OCI-LY7 (cell line): ENCODE data around the gene IL17D. TPM values are rescaled to one million over a fixed set of nuclear protein-coding genes. Genes with fewer than 3 reads are reported as not detected.

Experiments
- BruUV-seq: library from RNA; stranded (reverse); fragments of 400-500 nt; replicated peaks from 2 replicates; lab custom pipeline; 2021; lab: Mats Ljungman, UMichigan
- CTCF ChIA-PET: fragments of 300-600 bp; sonication (Branson Sonifier 250); formaldehyde crosslinking; loops from one replicate; lab custom pipeline; 2022; ENCODE audit warnings: antibody characterized with exemption; ENCODE audit not compliant: unreplicated experiment; lab: Charles Lee
- POLR2A ChIA-PET: fragments of 300-600 bp; sonication (Branson Sonifier 250); formaldehyde crosslinking; loops from one replicate; lab custom pipeline; 2022; ENCODE audit warnings: antibody characterized with exemption; lab: Charles Lee
- DNase-seq: peaks from one replicate; pipeline ENCODE4 v3.0.0-alpha.2; 2015; ENCODE audit warnings: low spot score
- H2AFZ ChIP-seq: fragments of 200-600 bp; sonication (generic), shearing (Covaris generic); 2 replicates; pipeline ENCODE4 v1.6.1; 2014; ENCODE audit warnings: mild to moderate bottlenecking, antibody characterized with exemption, low read length, moderate library complexity
- H3K27ac ChIP-seq: fragments of 200-600 bp; sonication (generic); 2 replicates; pipeline ENCODE4 v1.5.1; 2014; ENCODE audit warnings: mixed run types, low read depth, mild to moderate bottlenecking, moderate library complexity, low read length, inconsistent platforms; ENCODE audit not compliant: poor library complexity, severe bottlenecking
- H3K36me3 ChIP-seq: fragments of 200-600 bp; sonication (generic); 2 replicates; pipeline ENCODE4 v1.6.1; 2014; ENCODE audit warnings: mild to moderate bottlenecking, antibody characterized with exemption, low read length, moderate library complexity, mixed read lengths; ENCODE audit not compliant: insufficient read depth
- H3K4me1 ChIP-seq: fragments of 200-600 bp; sonication (generic); 2 replicates; pipeline ENCODE4 v1.5.1; 2014; ENCODE audit warnings: mild to moderate bottlenecking, low read length; ENCODE audit not compliant: insufficient read depth, poor library complexity, severe bottlenecking
- H3K4me2 ChIP-seq: fragments of 200-600 bp; sonication (generic); 2 replicates; pipeline ENCODE4 v1.6.1; 2014; ENCODE audit warnings: mild to moderate bottlenecking, low read length
- H3K4me3 ChIP-seq: fragments of 200-600 bp; sonication (generic); 2 replicates; pipeline ENCODE4 v1.5.1; 2014; ENCODE audit warnings: mild to moderate bottlenecking, low read depth, low read length; ENCODE audit not compliant: poor library complexity, severe bottlenecking
- H3K79me2 ChIP-seq: fragments of 200-600 bp; sonication (generic); 2 replicates; pipeline ENCODE4 v1.6.1; 2016; ENCODE audit warnings: low read depth, mild to moderate bottlenecking, low read length, moderate library complexity, mixed read lengths; ENCODE audit not compliant: insufficient read depth
- H3K9me2 ChIP-seq: fragments of 200-600 bp; sonication (generic); 2 replicates; pipeline ENCODE4 v1.6.1; 2016; ENCODE audit warnings: mild to moderate bottlenecking, low read length, mixed read lengths; ENCODE audit not compliant: insufficient read depth
- H3K9me3 ChIP-seq: fragments of 200-600 bp; sonication (generic); 2 replicates; pipeline ENCODE4 v1.6.1; 2014; ENCODE audit warnings: mild to moderate bottlenecking, mixed run types, low read length, mixed read lengths
- H4K20me1 ChIP-seq: fragments of 200-600 bp; sonication (generic); 2 replicates; pipeline ENCODE4 v1.6.1; 2014; ENCODE audit warnings: mild to moderate bottlenecking, antibody characterized with exemption, low read length, moderate library complexity, mixed read lengths; ENCODE audit not compliant: insufficient read depth
- EZH2phosphoT487 ChIP-seq: fragments of 200-600 bp; sonication (generic); IDR thresholded peaks from 2 replicates; pipeline ENCODE4 v1.6.1; 2018; ENCODE audit warnings: low read depth, borderline replicate concordance, mild to moderate bottlenecking, mixed run types, antibody characterized with exemption, low read length, moderate library complexity, mixed read lengths
- intact Hi-C: fragments of 100-400 bp; cut with micrococcal nuclease; formaldehyde crosslinking; loops from one replicate; pipeline ENCODE4 v1.10.0; 2022; ENCODE audit not compliant: unreplicated experiment
- total RNA-seq, 2 experiments: library from RNA; depleted of rRNA in 1 of 2; stranded (reverse); fragments of >200 nt in 1 of 2; shearing (Covaris generic) in 1 of 2; gene quantifications; 2 replicates each; pipeline ENCODE4 v1.2.3, GENCODE V29; 2014 to 2022
- TF ChIP-seq, protein P1 (sequence below): fragments of 200-600 bp; sonication (generic); conservative IDR thresholded peaks from 2 replicates; pipeline ENCODE4 v1.5.1; 2014; ENCODE audit warnings: mild to moderate bottlenecking, antibody characterized with exemption, low read length, moderate library complexity, mixed read lengths

Gene IL17D
- total RNA-seq, 2 experiments from 2014 or later: 0.51 to 1.1 TPM

DNA sequence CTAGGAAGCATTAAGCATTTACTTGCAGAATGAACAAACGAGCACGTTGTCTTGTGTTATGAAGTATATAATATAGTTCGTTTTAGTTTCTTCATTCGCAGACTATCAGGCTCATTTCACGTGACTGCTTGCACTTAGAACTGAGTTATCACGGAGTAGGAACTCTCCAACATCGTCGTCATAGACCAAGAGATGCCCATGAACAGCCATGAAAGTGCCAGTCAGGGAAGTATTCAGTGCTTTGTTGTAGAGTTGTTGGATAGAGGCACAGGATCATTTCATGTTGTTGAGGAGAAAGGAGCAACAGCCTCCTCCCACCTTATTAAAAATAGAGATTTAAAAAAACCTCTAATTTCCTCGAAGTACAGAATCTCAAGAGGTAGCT is 977 bp upstream of the IL17D start:
- H3K4me2 ChIP-seq: peak overlapping the region; percentile 93

GRCh38 chr13:20703780-20704458 is 420 bp downstream of the IL17D start:
- BruUV-seq: no TSS peak
- H3K9me2 ChIP-seq: no peaks in the 10 kb centered on the region
- TF ChIP-seq EZH2phosphoT487: no peak
- TF ChIP-seq, protein P1, sequence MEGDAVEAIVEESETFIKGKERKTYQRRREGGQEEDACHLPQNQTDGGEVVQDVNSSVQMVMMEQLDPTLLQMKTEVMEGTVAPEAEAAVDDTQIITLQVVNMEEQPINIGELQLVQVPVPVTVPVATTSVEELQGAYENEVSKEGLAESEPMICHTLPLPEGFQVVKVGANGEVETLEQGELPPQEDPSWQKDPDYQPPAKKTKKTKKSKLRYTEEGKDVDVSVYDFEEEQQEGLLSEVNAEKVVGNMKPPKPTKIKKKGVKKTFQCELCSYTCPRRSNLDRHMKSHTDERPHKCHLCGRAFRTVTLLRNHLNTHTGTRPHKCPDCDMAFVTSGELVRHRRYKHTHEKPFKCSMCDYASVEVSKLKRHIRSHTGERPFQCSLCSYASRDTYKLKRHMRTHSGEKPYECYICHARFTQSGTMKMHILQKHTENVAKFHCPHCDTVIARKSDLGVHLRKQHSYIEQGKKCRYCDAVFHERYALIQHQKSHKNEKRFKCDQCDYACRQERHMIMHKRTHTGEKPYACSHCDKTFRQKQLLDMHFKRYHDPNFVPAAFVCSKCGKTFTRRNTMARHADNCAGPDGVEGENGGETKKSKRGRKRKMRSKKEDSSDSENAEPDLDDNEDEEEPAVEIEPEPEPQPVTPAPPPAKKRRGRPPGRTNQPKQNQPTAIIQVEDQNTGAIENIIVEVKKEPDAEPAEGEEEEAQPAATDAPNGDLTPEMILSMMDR: no peak; the same call in 1 of the 2 replicates
- intact Hi-C loops: loop anchor here (2.0 to 10.0 kb wide), 5 partner anchors 123 to 773 kb away; partner anchors contain the start of genes IFT88 and XPO4
- ChIA-PET POLR2A (interaction anchor here (0.5 kb wide), 1 partner anchor 223 kb away, joined by 3 read pairs; no protein-coding TSS in a partner anchor), CTCF (no interaction called here)
- H2AFZ ChIP-seq: no peak overlapping the region
- no peaks in the 10 kb centered on the region for H3K79me2 ChIP-seq
- H3K27ac ChIP-seq: no peak overlapping the region
- no peaks in the 10 kb centered on the region for H3K36me3 ChIP-seq
- peak; percentile 90 for DNase-seq
- H4K20me1 ChIP-seq: no peaks in the 10 kb centered on the region
- H3K4me3 ChIP-seq: peak overlapping the region; percentile 49
- peaks cover 13% of the 10 kb centered on the region for H3K4me1 ChIP-seq
- peak overlapping the region; percentile 38; the same call in 1 of the 2 replicates for H3K4me2 ChIP-seq
- no peaks in the 10 kb centered on the region for H3K9me3 ChIP-seq

More for the DNA sequence above, 977 bp upstream of the IL17D start:
- peak; percentile 7 for DNase-seq
- Histone ChIP-seq H3K4me1 (peaks cover 13% of the 10 kb centered on the region), H3K9me2 (no peaks in the 10 kb centered on the region), H3K36me3 (no peaks in the 10 kb centered on the region), H3K27ac (no peak overlapping the region), H4K20me1 (no peaks in the 10 kb centered on the region), H2AFZ (peak overlapping the region; percentile 85), H3K4me3 (peak overlapping the region; percentile 81), H3K79me2 (no peaks in the 10 kb centered on the region), H3K9me3 (no peaks in the 10 kb centered on the region)
- POLR2A ChIA-PET: interaction anchor here (0.8 kb wide), 1 partner anchor 85 kb away, joined by 3 read pairs; no protein-coding TSS in a partner anchor
- CTCF ChIA-PET: no interaction called here
- intact Hi-C loops: loop anchor here (5.0 to 10.0 kb wide), 4 partner anchors 125 to 775 kb away; partner anchors contain the start of gene XPO4
- BruUV-seq: TSS peak; percentile 71
- no peak for TF ChIP-seq EZH2phosphoT487
- TF ChIP-seq, protein P1: no peak
